SJCRH30 (cell line): ENCODE data around the gene GPHN. TPM values are rescaled to one million over a fixed set of nuclear protein-coding genes. Genes with fewer than 3 reads are reported as not detected.
"Not testable (repeated sequence)": the region's sequence is repeated elsewhere in the genome, so short reads cannot be mapped to it uniquely, and the experiment has no call there.

Experiments used
- DNase-seq, 2 experiments: peaks; one replicate each; pipeline ENCODE4 v3.0.0-alpha.2; 2015 to 2020
- H3K27ac ChIP-seq: fragments of 250-450 bp; sonication (Bioruptor Pico); 2 replicates; pipeline ENCODE4 v1.5.1; 2020; ENCODE audit warnings: mild to moderate bottlenecking, moderate library complexity
- H3K27me3 ChIP-seq: fragments of 250-450 bp; sonication (Bioruptor Pico); 2 replicates; pipeline ENCODE4 v1.5.1; 2020; ENCODE audit warnings: mild to moderate bottlenecking, moderate library complexity
- H3K36me3 ChIP-seq: fragments of 250-450 bp; sonication (Bioruptor Pico); 2 replicates; pipeline ENCODE4 v1.5.1; 2020; ENCODE audit warnings: mild to moderate bottlenecking, moderate library complexity
- H3K4me1 ChIP-seq: fragments of 250-450 bp; sonication (Bioruptor Pico); 2 replicates; pipeline ENCODE4 v1.5.1; 2020; ENCODE audit warnings: mild to moderate bottlenecking, moderate library complexity
- H3K4me3 ChIP-seq: fragments of 250-450 bp; sonication (Bioruptor Pico); 2 replicates; pipeline ENCODE4 v1.5.1; 2020; ENCODE audit warnings: mild to moderate bottlenecking, moderate library complexity
- H3K9me3 ChIP-seq: fragments of 250-450 bp; sonication (Bioruptor Pico); replicated peaks from 2 replicates; pipeline ENCODE4 v1.5.1; 2020; ENCODE audit warnings: mild to moderate bottlenecking, moderate library complexity
- total RNA-seq: library from RNA; depleted of rRNA; stranded (reverse); fragments of >200 nt; shearing (Covaris generic); gene quantifications from 2 replicates; pipeline ENCODE4 v1.2.3, GENCODE V29; 2014

The GPHN gene
- total RNA-seq, 1 experiment from 2014 or later: 29.6 TPM

- Histone ChIP-seq H3K27ac (no peak overlapping the region), H3K4me1 (peaks cover 3% of the 10 kb centered on the region; the same call in 1 of the 2 replicates), H3K36me3 (0 out of 2 replicates have a peak, but pooled peaks cover 2% of the 10 kb centered on the region), H3K9me3 (peaks cover 5% of the 10 kb centered on the region), H3K4me3 (no peak overlapping the region), H3K27me3 (no peaks in the 10 kb centered on the region)
- DNase-seq: no peak
These were observed 6.3 kb downstream of the GPHN start for GRCh38 chr14:66514213-66514612.

- H3K36me3 ChIP-seq: no peaks in the 10 kb centered on the region
- H3K27ac ChIP-seq: no peak overlapping the region
- no peaks in the 10 kb centered on the region for H3K27me3 ChIP-seq
- H3K4me3 ChIP-seq: no peak overlapping the region
- H3K4me1 ChIP-seq: no peaks in the 10 kb centered on the region
- H3K9me3 ChIP-seq: no peaks in the 10 kb centered on the region
- no peak for DNase-seq
These were observed 22.6 kb downstream of the GPHN start for GRCh38 chr14:66530526-66530925.

- H3K27me3 ChIP-seq: no peaks in the 10 kb centered on the region
- no peaks in the 10 kb centered on the region for H3K4me1 ChIP-seq
- H3K27ac ChIP-seq: no peak overlapping the region
- H3K36me3 ChIP-seq: no peaks in the 10 kb centered on the region; the same call in 1 of the 2 replicates
- DNase-seq: peak; percentile 13 to 37
- no peak overlapping the region for H3K4me3 ChIP-seq
- H3K9me3 ChIP-seq: no peaks in the 10 kb centered on the region
These were observed 31.1 kb downstream of the GPHN start for GRCh38 chr14:66539034-66539433.

GRCh38 chr14:66540038-66540437 lies 32.1 kb downstream of the GPHN start:
- no peak overlapping the region for H3K27ac ChIP-seq
- no peaks in the 10 kb centered on the region for H3K9me3 ChIP-seq
- H3K4me1 ChIP-seq: no peaks in the 10 kb centered on the region
- no peaks in the 10 kb centered on the region for H3K27me3 ChIP-seq
- H3K36me3 ChIP-seq: no peaks in the 10 kb centered on the region; the same call in 1 of the 2 replicates
- no peak overlapping the region for H3K4me3 ChIP-seq
- no peak for DNase-seq

- Histone ChIP-seq H3K4me3 (no peak overlapping the region), H3K4me1 (no peaks in the 10 kb centered on the region), H3K27me3 (no peaks in the 10 kb centered on the region), H3K9me3 (no peaks in the 10 kb centered on the region), H3K36me3 (no peaks in the 10 kb centered on the region; the same call in 1 of the 2 replicates), H3K27ac (no peak overlapping the region)
- no peak for DNase-seq
These were observed 33.7 kb downstream of the GPHN start for GRCh38 chr14:66541627-66542026.

- Histone ChIP-seq H3K9me3 (no peaks in the 10 kb centered on the region), H3K27ac (no peak overlapping the region), H3K4me3 (no peak overlapping the region), H3K36me3 (no peaks in the 10 kb centered on the region; the same call in 1 of the 2 replicates), H3K4me1 (no peaks in the 10 kb centered on the region), H3K27me3 (no peaks in the 10 kb centered on the region)
- DNase-seq: no peak
These were observed 36.0 kb downstream of the GPHN start for GRCh38 chr14:66543996-66544395.

- H3K36me3 ChIP-seq, H3K27me3 ChIP-seq, DNase-seq, H3K9me3 ChIP-seq, H3K27ac ChIP-seq, H3K4me1 ChIP-seq, H3K4me3 ChIP-seq: not testable (repeated sequence)
These were observed 37.2 kb downstream of the GPHN start for GRCh38 chr14:66545191-66545590.

- H3K27ac ChIP-seq: not testable (repeated sequence)
These were observed 37.8 kb downstream of the GPHN start for GRCh38 chr14:66545751-66546150.

GRCh38 chr14:66563731-66564130 lies 55.8 kb downstream of the GPHN start:
- Histone ChIP-seq H3K9me3 (0 out of 2 replicates have a peak, but pooled peaks cover 6% of the 10 kb centered on the region), H3K4me3 (no peak overlapping the region), H3K4me1 (no peaks in the 10 kb centered on the region), H3K27me3 (no peaks in the 10 kb centered on the region), H3K27ac (no peak overlapping the region), H3K36me3 (no peaks in the 10 kb centered on the region; the same call in none of the 2 replicates)
- DNase-seq: no peak

More at GRCh38 chr14:66545751-66546150, 37.8 kb downstream of the GPHN start:
- H3K27me3 ChIP-seq, H3K4me3 ChIP-seq, H3K36me3 ChIP-seq, DNase-seq, H3K9me3 ChIP-seq, H3K4me1 ChIP-seq: not testable (repeated sequence)

GRCh38 chr14:66568220-66568619 lies 60.3 kb downstream of the GPHN start:
- Histone ChIP-seq H3K36me3 (no peaks in the 10 kb centered on the region; the same call in 1 of the 2 replicates), H3K4me1 (no peaks in the 10 kb centered on the region), H3K27me3 (no peaks in the 10 kb centered on the region), H3K4me3 (no peak overlapping the region), H3K27ac (no peak overlapping the region), H3K9me3 (0 out of 2 replicates have a peak, but pooled peaks cover 3% of the 10 kb centered on the region)
- DNase-seq: no peak

GRCh38 chr14:66572826-66573225 lies 64.9 kb downstream of the GPHN start:
- H3K4me3 ChIP-seq: no peak overlapping the region
- no peaks in the 10 kb centered on the region for H3K27me3 ChIP-seq
- peaks cover 12% of the 10 kb centered on the region for H3K9me3 ChIP-seq
- H3K36me3 ChIP-seq: no peaks in the 10 kb centered on the region; the same call in 1 of the 2 replicates
- H3K27ac ChIP-seq: no peak overlapping the region
- no peak for DNase-seq
- H3K4me1 ChIP-seq: no peaks in the 10 kb centered on the region

GRCh38 chr14:66575014-66575413 lies 67.1 kb downstream of the GPHN start:
- Histone ChIP-seq H3K36me3 (no peaks in the 10 kb centered on the region; the same call in 1 of the 2 replicates), H3K4me1 (no peaks in the 10 kb centered on the region), H3K27me3 (no peaks in the 10 kb centered on the region), H3K9me3 (peaks cover 15% of the 10 kb centered on the region), H3K4me3 (no peak overlapping the region), H3K27ac (no peak overlapping the region)
- DNase-seq: no peak

- H3K9me3 ChIP-seq: peaks cover 15% of the 10 kb centered on the region
- no peak overlapping the region for H3K27ac ChIP-seq
- DNase-seq: no peak
- no peaks in the 10 kb centered on the region for H3K4me1 ChIP-seq
- no peaks in the 10 kb centered on the region for H3K27me3 ChIP-seq
- no peaks in the 10 kb centered on the region; the same call in 1 of the 2 replicates for H3K36me3 ChIP-seq
- H3K4me3 ChIP-seq: no peak overlapping the region
These were observed 68.0 kb downstream of the GPHN start for GRCh38 chr14:66575939-66576338.

GRCh38 chr14:66587753-66588152 lies 79.8 kb downstream of the GPHN start:
- H3K27me3 ChIP-seq, H3K4me3 ChIP-seq, H3K36me3 ChIP-seq, H3K27ac ChIP-seq, H3K4me1 ChIP-seq, DNase-seq, H3K9me3 ChIP-seq: not testable (repeated sequence)

GRCh38 chr14:66595394-66595793 lies 87.4 kb downstream of the GPHN start:
- Histone ChIP-seq H3K27ac (no peak overlapping the region), H3K9me3 (no peaks in the 10 kb centered on the region), H3K36me3 (no peaks in the 10 kb centered on the region), H3K27me3 (no peaks in the 10 kb centered on the region), H3K4me1 (no peaks in the 10 kb centered on the region), H3K4me3 (no peak overlapping the region)
- DNase-seq: no peak

- no peaks in the 10 kb centered on the region for H3K36me3 ChIP-seq
- H3K4me3 ChIP-seq: no peak overlapping the region
- DNase-seq: no peak
These were observed 88.5 kb downstream of the GPHN start for GRCh38 chr14:66596241-66596985.

More at GRCh38 chr14:66596241-66596985, 88.5 kb downstream of the GPHN start:
- Histone ChIP-seq H3K9me3 (no peaks in the 10 kb centered on the region), H3K4me1 (no peaks in the 10 kb centered on the region), H3K27me3 (no peaks in the 10 kb centered on the region), H3K27ac (no peak overlapping the region)
